H1 (cell line): Measurements from ENCODE around the gene ZNF700. TPM values are rescaled to one million over a fixed set of nuclear protein-coding genes. Genes with fewer than 3 reads are reported as not detected.
"Not testable (repeated sequence)": the region's sequence is repeated elsewhere in the genome, so short reads cannot be mapped to it uniquely, and the experiment has no call there.

ENCODE experiments used
- CTCF ChIA-PET: fragments of 300-600 bp; sonication (Branson Sonifier 250); formaldehyde crosslinking; loops from one replicate; lab custom pipeline; 2021; ENCODE audit not compliant: partially characterized antibody; lab: Charles Lee
- POLR2A ChIA-PET: fragments of 300-600 bp; sonication (Branson Sonifier 250); formaldehyde crosslinking; loops from one replicate; lab custom pipeline; 2021; ENCODE audit warnings: inconsistent platforms; ENCODE audit not compliant: partially characterized antibody; lab: Charles Lee
- DNase-seq, 2 experiments: peaks; one replicate each; pipeline versions ENCODE4 v3.0.0 to v3.0.0-alpha.2; 2010 to 2022; ENCODE audit warnings: low spot score in 2 of 2, low read depth in 1 of 2, mixed read lengths in 1 of 2
- FAIRE-seq: peaks from 2 replicates; lab custom pipeline; 2011; peaks lifted over from hg19 to GRCh38; lab: Jason Lieb, UNC
- H2AFZ ChIP-seq: 2 replicates; pipeline ENCODE4 v1.8.1; 2012; ENCODE audit warnings: low read length, inconsistent platforms
- H2AK5ac ChIP-seq: 2 replicates; pipeline ENCODE4 v1.6.1; 2013; ENCODE audit warnings: low read depth, low read length
- H2BK120ac ChIP-seq: replicated peaks from 2 replicates; pipeline ENCODE3; 2013; ENCODE audit warnings: low read depth, low read length, inconsistent platforms
- H2BK12ac ChIP-seq: 2 replicates; pipeline ENCODE4 v1.6.1; 2013; ENCODE audit warnings: low read depth, low read length
- H2BK15ac ChIP-seq: 2 replicates; pipeline ENCODE4 v1.6.1; 2013; ENCODE audit warnings: low read length
- H2BK20ac ChIP-seq: 2 replicates; pipeline ENCODE4 v1.6.1; 2013; ENCODE audit warnings: low read length
- H2BK5ac ChIP-seq: 2 replicates; pipeline ENCODE4 v1.6.1; 2013; ENCODE audit warnings: low read depth, low read length
- H3K14ac ChIP-seq: 2 replicates; pipeline ENCODE4 v1.6.1; 2013; ENCODE audit warnings: inconsistent platforms; ENCODE audit not compliant: insufficient read length
- H3K18ac ChIP-seq: 2 replicates; pipeline ENCODE4 v1.6.1; 2013; ENCODE audit warnings: low read length; ENCODE audit errors: extremely low read depth
- H3K23ac ChIP-seq: 2 replicates; pipeline ENCODE4 v1.6.1; 2013; ENCODE audit warnings: inconsistent platforms; ENCODE audit not compliant: insufficient read length
- H3K23me2 ChIP-seq: 2 replicates; pipeline ENCODE4 v1.6.1; 2013; ENCODE audit warnings: low read depth, low read length
- H3K27ac ChIP-seq: 2 replicates; pipeline ENCODE4 v1.6.1; 2011; ENCODE audit warnings: low read depth, low read length, inconsistent platforms
- H3K27me3 ChIP-seq, 4 experiments: replicated peaks in 1 of 4; 1 replicate in 1 of 4; 2 replicates in 3 of 4; pipeline versions ENCODE4 v1.6.1 to v1.8.1; 2011 to 2013; ENCODE audit warnings: low read length in 3 of 4, mild to moderate bottlenecking in 3 of 4, inconsistent platforms in 2 of 4, mixed read lengths in 2 of 4, moderate library complexity in 1 of 4; ENCODE audit not compliant: control insufficient read depth in 3 of 4, insufficient read depth in 3 of 4; ENCODE audit errors: extremely low read depth in 1 of 4
- H3K36me3 ChIP-seq, 4 experiments: 2 replicates each; pipeline versions ENCODE4 v1.6.1 to v1.8.1; 2011 to 2013; ENCODE audit warnings: mild to moderate bottlenecking in 4 of 4, low read length in 3 of 4, moderate library complexity in 2 of 4, control low read depth in 1 of 4, inconsistent platforms in 1 of 4; ENCODE audit not compliant: insufficient read depth in 4 of 4, control insufficient read depth in 2 of 4
- H3K4ac ChIP-seq: replicated peaks from 2 replicates; pipeline ENCODE3; 2013; ENCODE audit warnings: low read length, low read depth, mixed read lengths, inconsistent platforms; ENCODE audit not compliant: insufficient read length
- H3K4me1 ChIP-seq, 4 experiments: replicated peaks in 1 of 4; 1 replicate in 1 of 4; 2 replicates in 3 of 4; pipeline versions ENCODE4 v1.6.1 to v1.8.1; 2011 to 2013; ENCODE audit warnings: low read length in 3 of 4, inconsistent platforms in 2 of 4, mixed read lengths in 1 of 4; ENCODE audit not compliant: insufficient read depth in 4 of 4, control insufficient read depth in 3 of 4
- H3K4me2 ChIP-seq, 2 experiments: 2 replicates each; pipeline versions ENCODE4 v1.6.1 to v1.8.1; 2011 to 2013; ENCODE audit warnings: low read depth in 2 of 2, low read length in 2 of 2, control low read depth in 1 of 2, inconsistent platforms in 1 of 2, mild to moderate bottlenecking in 1 of 2; ENCODE audit not compliant: insufficient read depth in 1 of 2
- H3K4me3 ChIP-seq, 4 experiments: fragments of 200-600, 300-600 bp in 1 of 4; sonication (generic), shearing (Covaris generic), sonication (Bioruptor Twin) in 1 of 4; 2 replicates each; pipeline versions ENCODE4 v1.5.1 to v1.8.1; 2011 to 2016; ENCODE audit warnings: low read length in 4 of 4, low read depth in 3 of 4, control low read depth in 2 of 4, inconsistent platforms in 2 of 4, mild to moderate bottlenecking in 2 of 4, mixed read lengths in 1 of 4, moderate library complexity in 1 of 4; ENCODE audit not compliant: insufficient read depth in 2 of 4; ENCODE audit errors: extremely low read depth in 1 of 4
- H3K56ac ChIP-seq: replicated peaks from 2 replicates; pipeline ENCODE3; 2013; ENCODE audit warnings: low read depth, mild to moderate bottlenecking, mixed read lengths, low read length, inconsistent platforms; ENCODE audit not compliant: insufficient read length
- H3K79me1 ChIP-seq: 2 replicates; pipeline ENCODE4 v1.6.1; 2013; ENCODE audit warnings: low read depth, low read length, control low read depth
- H3K79me2 ChIP-seq, 2 experiments: 2 replicates each; pipeline versions ENCODE4 v1.6.1 to v1.8.1; 2012 to 2013; ENCODE audit warnings: low read length in 2 of 2, mild to moderate bottlenecking in 2 of 2, inconsistent platforms in 1 of 2; ENCODE audit not compliant: insufficient read depth in 2 of 2, control insufficient read depth in 1 of 2
- H3K9ac ChIP-seq, 4 experiments: replicated peaks in 1 of 4; 1 replicate in 1 of 4; 2 replicates in 3 of 4; pipeline versions ENCODE4 v1.6.1 to v1.8.1; 2011 to 2013; ENCODE audit warnings: low read depth in 3 of 4, low read length in 3 of 4, control low read depth in 2 of 4, mild to moderate bottlenecking in 2 of 4, moderate library complexity in 2 of 4, inconsistent platforms in 1 of 4; ENCODE audit errors: extremely low read depth in 1 of 4
- H3K9me3 ChIP-seq, 2 experiments: 2 replicates each; pipeline versions ENCODE4 v1.6.1 to v1.8.1; 2012 to 2013; ENCODE audit warnings: mild to moderate bottlenecking in 2 of 2, moderate library complexity in 2 of 2, control low read depth in 1 of 2, inconsistent platforms in 1 of 2, low read depth in 1 of 2, low read length in 1 of 2, mixed read lengths in 1 of 2; ENCODE audit not compliant: insufficient read depth in 2 of 2
- H4K20me1 ChIP-seq, 2 experiments: replicated peaks in 1 of 2; 2 replicates each; pipeline versions ENCODE3 to v1.8.1; 2011 to 2013; ENCODE audit warnings: inconsistent platforms in 2 of 2, low read length in 2 of 2, mild to moderate bottlenecking in 1 of 2; ENCODE audit not compliant: insufficient read depth in 2 of 2, control insufficient read depth in 1 of 2
- H4K5ac ChIP-seq: 2 replicates; pipeline ENCODE4 v1.6.1; 2013; ENCODE audit warnings: low read length, low read depth, mixed read lengths, inconsistent platforms; ENCODE audit not compliant: insufficient read length
- H4K8ac ChIP-seq: 2 replicates; pipeline ENCODE4 v1.8.0; 2013; ENCODE audit warnings: mild to moderate bottlenecking, moderate library complexity, low read length, inconsistent platforms; ENCODE audit not compliant: insufficient read depth; ENCODE audit errors: extremely low read depth
- H4K91ac ChIP-seq: replicated peaks from 2 replicates; pipeline ENCODE3; 2013; ENCODE audit warnings: low read length, mixed read lengths, inconsistent platforms; ENCODE audit not compliant: insufficient read length
- ZNF274 ChIP-seq: IDR thresholded peaks from 2 replicates; pipeline ENCODE4 v1.7.0; 2012; ENCODE audit warnings: low read length, borderline replicate concordance; ENCODE audit errors: extremely low read depth
- WGBS, 2 experiments: shearing (Covaris generic) in 1 of 2; methylation state at CpG; one replicate each; pipeline versions ENCODE4 v1.1.6 to v1.1.7; 2013 to 2015; ENCODE audit warnings: low lambda C conversion rate in 2 of 2, mixed read lengths in 2 of 2, inconsistent platforms in 1 of 2, low coverage in 1 of 2, missing lambda C conversion rate in 1 of 2; ENCODE audit not compliant: insufficient replicate concordance in 2 of 2, insufficient coverage in 1 of 2, insufficient read length in 1 of 2; ENCODE audit errors: extremely low coverage in 1 of 2, missing lambda C conversion rate in 1 of 2; 5-methylcytosine and 5-hydroxymethylcytosine counted together
- polyA plus RNA-seq, 7 experiments: library from polyadenylated mRNA; depleted of rRNA in 3 of 7; stranded (reverse) in 5 of 7; unstranded in 2 of 7; fragments of >200 nt in 5 of 7; fragments of 200-250 nt in 2 of 7; gene quantifications; 1 replicate in 5 of 7; 2 replicates in 1 of 7; 4 replicates in 1 of 7; pipeline versions ENCODE4 v1.2.1 to v1.2.3, GENCODE V29; 2011 to 2013; ENCODE audit warnings: missing spikeins in 2 of 7, mixed read lengths in 2 of 7
- total RNA-seq: library from RNA; stranded (reverse); fragmentation: NEBNext Ultra II Directional; extraction: Animal tissue kit (Norgen Biotek cat#: 25700); gene quantifications from 2 replicates; pipeline ENCODE4 v1.2.1, GENCODE V29; 2021

Gene ZNF700
- total and polyA plus RNA-seq, 2 of the 8 experiments (the other 6 are each of a cell fraction or from before 2014, with no cell fraction given): 3.0 to 10.5 TPM

GRCh38 chr19:11949614-11950080 lies 24.7 kb downstream of the ZNF700 start:
- H4K20me1 ChIP-seq, H2AFZ ChIP-seq, H3K27ac ChIP-seq, H3K27me3 ChIP-seq, H3K79me2 ChIP-seq, H2BK20ac ChIP-seq, H3K79me1 ChIP-seq, POLR2A ChIA-PET, H2BK15ac ChIP-seq, CTCF ChIA-PET, H4K5ac ChIP-seq, FAIRE-seq, H3K14ac ChIP-seq, H3K56ac ChIP-seq, H3K9ac ChIP-seq, H3K4ac ChIP-seq, H3K23ac ChIP-seq, H2AK5ac ChIP-seq, H3K23me2 ChIP-seq, H3K4me2 ChIP-seq, H2BK120ac ChIP-seq, H4K8ac ChIP-seq, H3K18ac ChIP-seq, H2BK5ac ChIP-seq, H4K91ac ChIP-seq, DNase-seq, H2BK12ac ChIP-seq, H3K4me1 ChIP-seq: not testable (repeated sequence)
- Histone ChIP-seq H3K9me3 (peaks cover 83 to 93% of the 10 kb centered on the region in 2 experiments), H3K4me3 (peak overlapping the region in 1 of 4 experiments; percentile 45; a peak in 1 of 8 replicates), H3K36me3 (peaks cover 10 to 72% (median 32%) of the 10 kb centered on the region in 4 experiments; a peak in 7 of 8 replicates)
- 87% methylated on average over 4 of the region's 4 CpGs; no CpG with 5 or more reads in 1 of the 2 experiments for WGBS, 2 experiments
- peak; percentile 43; the same call in 1 of the 2 replicates for TF ChIP-seq ZNF274
